HG02623 (cell line): ENCODE results near the gene PTOV1.

Experiments used
- ATAC-seq: cut with Tn5 transposase; IDR thresholded peaks from one replicate; pipeline ENCODE4 v1.9.1; 2021; ENCODE audit warnings: moderate library complexity; ENCODE audit not compliant: unreplicated experiment

Gene PTOV1

DNA sequence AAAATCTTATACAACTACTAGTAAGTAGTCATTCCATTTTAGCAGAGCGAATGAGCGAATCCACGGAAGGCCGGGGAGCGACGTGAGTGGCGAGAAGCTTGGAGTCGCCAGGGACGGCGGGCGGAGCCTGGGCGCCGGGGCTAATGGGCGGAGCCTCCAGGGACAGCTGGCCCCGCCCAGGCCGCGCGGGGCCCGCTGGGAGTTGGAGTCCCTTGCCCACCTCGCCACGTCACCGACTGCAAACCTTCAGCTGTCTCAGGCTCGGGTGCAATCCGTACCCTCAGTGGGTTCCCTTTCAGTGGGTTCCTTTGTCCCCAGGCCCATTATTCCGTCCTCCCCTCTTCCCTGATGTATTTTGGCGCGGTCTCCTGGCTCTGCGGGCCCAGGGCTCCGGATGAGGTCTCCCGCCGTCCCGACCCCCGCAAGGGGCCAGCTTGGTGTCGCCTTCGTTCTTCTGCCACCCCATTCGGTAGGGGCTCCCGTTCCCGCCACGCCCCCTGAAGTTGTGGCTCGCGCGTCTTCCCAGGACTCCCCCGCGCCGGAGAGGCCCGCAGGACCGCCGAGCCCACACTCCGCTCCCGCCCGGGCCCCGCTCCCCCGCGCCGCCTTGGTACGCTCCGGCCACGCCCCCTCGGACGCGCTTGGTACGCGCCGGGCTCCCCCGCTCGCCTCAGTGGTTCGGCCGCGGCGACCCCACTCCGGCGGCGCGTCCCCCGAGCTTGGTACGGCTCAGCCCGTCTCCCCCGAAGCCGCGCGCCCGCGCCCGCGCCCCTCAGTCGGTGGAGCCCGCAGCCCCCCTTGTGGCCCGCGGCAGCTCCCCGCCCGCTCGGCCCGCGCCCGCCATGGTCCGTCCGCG, at the start of gene PTOV1:
Gene PTOV1, plus strand, starts transcription at position 673 of the 856 bp plus-strand sequence.
- ATAC-seq: peak; percentile 54

DNA sequence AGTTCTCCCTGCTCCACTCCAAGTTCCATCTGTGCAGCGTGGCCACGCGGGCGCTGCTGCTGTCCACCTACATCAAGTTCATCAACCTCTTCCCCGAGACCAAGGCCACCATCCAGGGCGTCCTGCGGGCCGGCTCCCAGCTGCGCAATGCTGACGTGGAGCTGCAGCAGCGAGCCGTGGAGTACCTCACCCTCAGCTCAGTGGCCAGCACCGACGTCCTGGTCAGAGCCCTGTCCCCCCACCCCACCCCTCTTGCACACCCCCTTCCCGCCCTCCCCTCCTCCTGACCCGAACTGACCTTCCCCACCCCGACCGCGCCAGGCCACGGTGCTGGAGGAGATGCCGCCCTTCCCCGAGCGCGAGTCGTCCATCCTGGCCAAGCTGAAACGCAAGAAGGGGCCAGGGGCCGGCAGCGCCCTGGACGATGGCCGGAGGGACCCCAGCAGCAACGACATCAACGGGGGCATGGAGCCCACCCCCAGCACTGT, 49.5 kb upstream of the PTOV1 start:
- ATAC-seq: no peak

DNA sequence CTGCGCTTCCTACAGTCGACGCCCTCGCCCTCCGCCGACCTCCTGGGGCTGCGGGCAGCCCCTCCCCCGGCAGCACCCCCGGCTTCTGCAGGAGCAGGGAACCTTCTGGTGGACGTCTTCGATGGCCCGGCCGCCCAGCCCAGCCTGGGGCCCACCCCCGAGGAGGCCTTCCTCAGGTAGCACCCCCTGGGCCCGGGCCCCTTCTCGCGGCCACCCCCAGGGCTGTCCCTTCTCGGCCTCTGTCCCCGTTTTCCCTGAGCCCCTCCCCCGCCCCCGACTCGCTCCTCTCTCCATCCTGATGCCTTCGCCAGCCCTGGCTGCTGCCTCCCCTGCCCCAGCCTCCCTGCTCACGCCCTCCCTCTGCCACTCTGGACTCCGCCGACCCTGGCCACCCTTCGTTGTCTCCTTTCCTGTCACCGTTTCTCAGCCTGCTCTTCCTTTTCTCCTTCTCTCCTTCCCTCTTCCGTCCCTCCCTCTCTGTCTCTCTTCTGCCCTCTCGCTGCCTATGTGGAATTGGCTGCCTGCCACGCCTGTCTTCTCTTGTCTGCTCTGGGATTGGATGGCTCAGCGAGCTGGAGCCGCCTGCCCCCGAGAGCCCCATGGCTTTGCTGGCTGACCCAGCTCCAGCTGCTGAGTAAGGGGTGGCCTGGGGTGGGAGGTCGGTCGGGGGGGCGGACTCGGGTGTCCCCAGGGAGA, 48.8 kb upstream of the PTOV1 start:
- ATAC-seq: no peak

DNA sequence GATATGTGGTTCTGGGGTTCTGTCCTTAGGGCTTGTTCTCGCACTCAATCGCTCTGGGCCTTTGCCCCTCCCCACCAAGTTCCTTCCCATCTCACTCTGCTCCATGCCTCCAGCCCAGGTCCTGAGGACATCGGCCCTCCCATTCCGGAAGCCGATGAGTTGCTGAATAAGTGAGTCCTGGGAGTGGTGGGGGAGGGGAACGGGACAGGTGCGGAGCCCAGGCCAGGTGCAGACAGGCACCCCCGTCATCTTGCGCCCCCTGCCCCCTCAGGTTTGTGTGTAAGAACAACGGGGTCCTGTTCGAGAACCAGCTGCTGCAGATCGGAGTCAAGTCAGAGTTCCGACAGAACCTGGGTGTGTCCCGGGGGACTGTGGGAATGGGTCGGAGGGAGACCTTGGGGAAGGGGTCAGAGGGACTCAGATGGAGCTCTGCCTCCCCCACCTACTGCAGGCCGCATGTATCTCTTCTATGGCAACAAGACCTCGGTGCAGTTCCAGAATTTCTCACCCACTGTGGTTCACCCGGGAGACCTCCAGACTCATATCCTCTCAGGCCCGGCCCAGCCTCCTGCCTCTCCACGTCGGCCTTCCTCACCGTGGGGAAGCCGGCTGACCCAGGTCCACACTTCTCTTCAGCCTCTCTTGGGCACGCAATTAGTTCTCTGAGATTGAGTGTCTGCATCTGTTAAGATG, 48.0 kb upstream of the PTOV1 start:
- ATAC-seq: no peak

DNA sequence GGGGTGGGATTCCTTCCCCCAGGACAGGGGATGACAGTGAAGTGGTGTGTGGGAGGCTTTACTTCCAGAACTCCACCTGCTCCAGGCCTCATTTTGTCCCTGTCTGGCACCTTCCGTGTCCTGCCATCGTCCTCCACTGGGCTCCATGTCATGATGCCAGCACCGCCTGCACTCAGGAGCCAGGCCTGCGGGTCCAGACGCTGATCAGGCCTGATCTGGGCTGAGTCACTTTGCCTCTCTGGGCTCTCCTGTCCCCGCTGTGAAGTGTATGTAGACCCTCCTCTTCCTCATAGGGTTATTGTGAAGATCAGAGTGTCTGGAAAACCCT, 47.5 kb upstream of the PTOV1 start:
- no peak for ATAC-seq

DNA sequence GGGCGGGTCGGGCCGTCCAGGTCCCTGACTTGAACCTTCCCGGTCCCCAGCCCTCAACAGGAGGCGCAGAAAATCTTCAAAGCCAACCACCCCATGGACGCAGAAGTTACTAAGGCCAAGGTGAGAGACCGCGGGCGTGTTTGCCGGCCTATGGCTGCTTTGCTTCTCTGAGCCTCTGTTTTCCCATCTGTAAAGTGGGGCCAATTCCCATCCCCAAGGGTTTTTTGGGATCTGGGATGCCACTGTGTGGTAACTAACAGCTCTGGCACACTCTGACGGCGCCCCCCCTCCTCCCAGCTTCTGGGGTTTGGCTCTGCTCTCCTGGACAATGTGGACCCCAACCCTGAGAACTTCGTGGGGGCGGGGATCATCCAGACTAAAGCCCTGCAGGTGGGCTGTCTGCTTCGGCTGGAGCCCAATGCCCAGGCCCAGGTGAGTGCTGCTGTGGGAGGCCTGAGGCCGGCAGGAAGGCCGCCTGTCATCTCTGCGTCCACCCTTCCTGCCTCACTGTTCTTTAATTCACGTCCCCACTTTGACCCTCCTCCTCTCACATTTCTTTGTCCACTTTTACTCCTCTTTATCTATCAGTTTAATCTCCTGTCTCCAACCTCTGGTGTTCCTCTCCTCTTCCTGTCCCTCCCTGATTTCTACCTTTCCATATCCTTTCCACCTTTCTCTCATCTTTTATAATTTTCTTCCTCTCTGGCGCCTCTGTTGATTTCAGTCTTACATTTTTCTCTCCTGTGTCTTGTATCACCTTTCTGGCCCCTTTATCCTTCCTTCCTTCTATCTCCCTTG, 44.9 kb upstream of the PTOV1 start:
- no peak for ATAC-seq

DNA sequence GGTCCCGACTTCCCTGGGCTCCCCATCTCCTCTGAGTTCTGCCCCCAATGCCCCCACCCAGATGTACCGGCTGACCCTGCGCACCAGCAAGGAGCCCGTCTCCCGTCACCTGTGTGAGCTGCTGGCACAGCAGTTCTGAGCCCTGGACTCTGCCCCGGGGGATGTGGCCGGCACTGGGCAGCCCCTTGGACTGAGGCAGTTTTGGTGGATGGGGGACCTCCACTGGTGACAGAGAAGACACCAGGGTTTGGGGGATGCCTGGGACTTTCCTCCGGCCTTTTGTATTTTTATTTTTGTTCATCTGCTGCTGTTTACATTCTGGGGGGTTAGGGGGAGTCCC, 44.4 kb upstream of the PTOV1 start:
- no peak for ATAC-seq

DNA sequence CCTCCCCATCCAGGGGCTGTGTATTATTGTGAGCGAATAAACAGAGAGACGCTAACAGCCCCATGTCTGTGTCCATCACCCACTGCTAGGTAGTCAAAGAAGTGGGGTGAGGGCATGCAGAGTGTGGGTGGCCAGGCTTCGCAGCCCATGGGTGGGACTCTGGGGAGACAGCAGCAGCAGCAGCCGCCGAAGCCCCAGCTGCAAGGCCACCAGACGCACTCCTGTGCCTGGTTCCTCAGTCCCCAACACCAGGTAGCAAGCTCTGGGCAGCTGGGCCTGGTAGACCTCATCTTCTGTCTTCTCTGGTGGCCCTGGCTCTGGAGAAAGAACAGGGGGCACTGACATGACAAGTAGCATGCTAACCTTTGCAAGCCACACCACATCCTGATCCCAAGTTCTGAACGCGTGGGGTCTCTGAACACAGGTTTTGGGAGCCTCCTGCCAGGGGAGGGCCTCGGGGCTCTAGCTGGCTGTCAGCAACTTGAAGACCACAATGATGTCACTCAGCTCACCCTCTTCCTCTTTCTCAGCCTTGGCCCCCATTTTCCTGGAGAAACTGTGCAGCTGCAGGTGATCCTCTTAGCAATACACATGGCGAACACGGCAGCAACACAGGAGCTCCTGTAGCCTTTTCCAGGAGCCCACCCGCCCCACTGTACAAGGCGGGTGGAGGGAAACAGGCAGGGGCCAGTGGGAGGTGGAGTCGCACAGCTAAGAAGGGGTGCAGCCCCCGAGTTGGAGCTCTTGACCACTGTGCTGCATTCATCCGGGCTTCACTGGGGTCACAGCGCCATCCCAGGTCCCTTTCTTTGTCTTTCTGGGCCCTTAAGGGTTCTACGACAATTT, 43.7 kb upstream of the PTOV1 start:
- no peak for ATAC-seq

DNA sequence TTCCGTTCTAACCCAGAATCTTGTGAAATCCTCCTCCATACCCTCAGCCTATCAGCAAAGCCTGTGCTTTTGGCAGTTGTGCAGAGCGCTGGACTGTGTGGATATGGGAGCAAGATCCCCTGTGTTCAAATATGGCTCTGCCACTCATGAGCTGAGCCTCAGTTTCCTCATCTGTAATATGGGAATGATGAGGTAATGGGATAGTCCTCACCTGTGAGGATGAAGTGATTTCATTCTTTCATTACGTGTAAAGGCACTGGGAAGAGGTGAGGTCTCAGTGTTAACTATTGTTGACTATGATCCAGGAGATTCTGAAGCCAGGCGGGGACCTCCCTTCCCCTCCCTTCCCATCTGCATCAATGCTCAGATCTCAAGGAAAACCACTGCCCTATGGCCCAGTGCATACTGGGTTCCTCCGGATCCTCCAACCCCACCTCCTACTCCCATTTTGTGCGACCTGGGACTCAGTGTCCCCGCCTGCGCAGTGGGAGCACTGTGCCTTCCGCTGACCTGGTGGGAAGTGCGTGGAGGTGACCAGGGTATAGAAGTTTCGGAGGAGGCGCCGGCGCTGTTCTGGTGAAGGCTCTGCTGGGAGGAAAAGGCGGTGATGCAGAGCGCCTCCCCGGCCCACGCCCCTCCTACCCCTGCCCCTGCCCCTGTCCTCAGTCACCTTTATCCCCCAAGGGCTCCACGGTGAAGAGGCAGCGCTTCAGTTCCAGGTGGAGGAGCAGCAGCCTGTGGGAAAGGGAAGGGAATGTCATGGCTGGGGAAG, 42.9 kb upstream of the PTOV1 start:
- ATAC-seq: no peak

DNA sequence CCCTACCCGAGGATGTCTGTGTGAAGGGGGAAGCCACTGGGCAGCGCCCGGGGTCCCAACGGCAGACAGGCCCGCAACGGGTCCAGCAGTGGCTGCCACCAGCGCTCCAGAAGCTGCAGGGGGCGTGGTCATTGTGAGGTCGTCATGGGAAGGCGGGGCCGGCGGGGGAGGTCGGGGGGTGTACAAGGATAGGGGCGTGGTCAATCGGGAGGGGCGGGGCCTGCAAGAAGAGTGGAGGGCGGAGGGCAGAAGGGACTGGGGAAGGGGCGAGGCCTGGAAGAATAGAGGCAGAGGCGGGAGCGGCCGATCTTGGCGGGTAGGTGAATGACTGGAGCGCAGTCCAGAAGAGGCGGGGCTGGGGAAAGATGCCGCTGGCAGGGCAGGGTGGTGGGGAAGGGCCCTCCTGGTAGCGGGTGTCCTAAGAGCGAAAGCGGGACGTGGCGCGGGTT, 42.2 kb upstream of the PTOV1 start:
- ATAC-seq: no peak

DNA sequence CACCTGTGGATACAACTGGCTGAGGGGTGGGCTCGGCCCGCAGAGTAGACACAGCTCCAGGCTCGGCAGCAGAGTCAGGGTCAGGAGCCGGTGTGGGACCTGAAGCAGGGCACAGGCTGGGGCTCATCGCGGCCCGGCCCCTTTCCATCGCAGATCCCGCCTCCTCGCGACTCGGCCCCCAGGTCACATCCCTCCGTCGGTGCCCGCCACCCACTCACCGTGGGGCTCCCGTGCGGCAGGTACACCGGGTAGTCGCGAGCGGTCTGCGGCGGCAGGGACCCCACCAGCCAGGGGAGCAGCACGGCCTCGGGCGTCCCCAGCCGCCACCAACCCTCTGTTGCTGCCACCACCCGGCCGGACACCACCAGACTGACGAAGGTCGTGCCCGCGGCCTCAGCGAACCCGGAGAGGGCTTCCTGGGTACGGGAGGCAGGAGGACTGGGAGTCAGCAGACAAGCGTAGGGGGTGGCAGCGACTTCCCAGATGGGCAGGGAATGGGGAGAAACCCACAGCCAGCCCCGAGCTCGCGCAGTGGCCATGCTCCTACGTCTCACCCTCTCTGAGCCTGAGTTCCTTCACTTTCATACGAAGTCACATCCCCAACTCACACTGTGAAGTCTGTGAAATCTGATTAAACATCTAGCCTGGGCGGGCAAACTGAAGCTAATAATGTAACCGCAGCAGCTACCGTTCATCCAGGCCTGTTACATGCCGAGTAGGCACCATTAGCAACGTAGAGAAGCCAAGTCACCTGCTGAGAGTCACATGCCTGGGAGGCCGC, 41.6 kb upstream of the PTOV1 start:
- no peak for ATAC-seq

DNA sequence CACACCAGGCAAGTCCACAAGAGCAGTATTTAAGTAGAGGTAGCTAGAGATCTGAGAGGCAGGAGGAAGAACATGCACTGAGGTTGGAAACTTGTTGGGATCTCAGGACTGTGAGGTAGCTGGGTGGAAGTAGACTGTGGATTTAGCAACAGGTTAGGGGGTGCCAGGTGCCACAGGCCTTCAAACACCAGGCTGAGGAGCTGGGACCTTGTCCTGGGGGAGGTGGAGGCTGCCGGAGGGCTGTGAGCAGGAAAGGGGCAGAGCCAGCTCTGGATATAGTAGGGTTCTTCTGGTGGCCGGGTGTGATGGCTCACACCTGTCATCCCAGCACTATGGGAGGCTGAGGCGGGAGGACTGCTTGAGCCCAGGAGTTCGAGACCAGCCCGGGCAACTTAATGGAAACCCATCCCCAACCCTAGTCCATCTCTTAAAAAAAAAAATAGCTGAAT, 41.0 kb upstream of the PTOV1 start:
- ATAC-seq: no peak

DNA sequence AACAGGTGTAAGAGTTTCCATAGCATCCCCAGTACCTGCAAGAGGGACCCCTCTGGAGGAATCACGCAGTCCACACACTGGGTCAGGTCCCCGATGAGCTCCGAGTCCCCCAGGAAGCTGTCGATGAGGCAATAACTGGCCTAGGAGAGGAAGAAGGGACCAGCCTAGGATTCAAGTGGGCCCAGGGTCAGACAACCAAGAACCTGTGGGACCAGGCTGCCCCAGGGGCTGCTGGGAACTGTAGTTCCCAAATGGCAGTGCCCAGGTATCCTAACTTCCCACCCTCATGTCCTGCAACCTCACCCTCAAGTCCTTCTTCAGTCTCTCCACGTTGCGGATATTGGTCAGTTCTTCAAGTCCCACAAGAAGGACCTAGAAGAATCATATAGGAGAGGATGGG, 39.6 kb upstream of the PTOV1 start:
- ATAC-seq: no peak

DNA sequence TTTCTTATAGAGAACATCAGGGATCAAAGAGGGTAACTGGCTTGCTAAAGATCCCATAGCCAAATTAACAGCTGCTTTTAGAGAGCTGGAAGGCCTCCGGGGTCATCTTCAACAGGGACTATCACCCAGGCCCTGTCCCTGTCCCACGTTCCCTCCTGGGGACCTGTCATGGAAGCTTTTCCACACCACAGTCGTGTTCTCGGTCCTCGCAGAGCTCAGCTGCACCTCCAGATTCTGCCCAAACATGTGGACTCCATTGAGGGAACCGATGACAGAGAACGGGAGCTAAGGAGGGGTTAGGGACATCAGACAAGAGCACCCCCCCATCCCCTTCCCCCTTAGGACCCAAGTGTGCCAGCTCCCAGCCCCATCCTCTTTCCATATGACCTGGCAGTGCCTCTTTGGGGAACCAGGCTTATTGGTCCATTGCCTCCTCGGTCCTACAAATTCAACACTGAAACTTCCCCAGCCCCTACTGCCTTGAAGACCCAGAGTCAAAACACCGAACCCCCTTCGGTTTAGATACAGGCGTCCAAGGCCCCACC, 38.4 kb upstream of the PTOV1 start:
- no peak for ATAC-seq

DNA sequence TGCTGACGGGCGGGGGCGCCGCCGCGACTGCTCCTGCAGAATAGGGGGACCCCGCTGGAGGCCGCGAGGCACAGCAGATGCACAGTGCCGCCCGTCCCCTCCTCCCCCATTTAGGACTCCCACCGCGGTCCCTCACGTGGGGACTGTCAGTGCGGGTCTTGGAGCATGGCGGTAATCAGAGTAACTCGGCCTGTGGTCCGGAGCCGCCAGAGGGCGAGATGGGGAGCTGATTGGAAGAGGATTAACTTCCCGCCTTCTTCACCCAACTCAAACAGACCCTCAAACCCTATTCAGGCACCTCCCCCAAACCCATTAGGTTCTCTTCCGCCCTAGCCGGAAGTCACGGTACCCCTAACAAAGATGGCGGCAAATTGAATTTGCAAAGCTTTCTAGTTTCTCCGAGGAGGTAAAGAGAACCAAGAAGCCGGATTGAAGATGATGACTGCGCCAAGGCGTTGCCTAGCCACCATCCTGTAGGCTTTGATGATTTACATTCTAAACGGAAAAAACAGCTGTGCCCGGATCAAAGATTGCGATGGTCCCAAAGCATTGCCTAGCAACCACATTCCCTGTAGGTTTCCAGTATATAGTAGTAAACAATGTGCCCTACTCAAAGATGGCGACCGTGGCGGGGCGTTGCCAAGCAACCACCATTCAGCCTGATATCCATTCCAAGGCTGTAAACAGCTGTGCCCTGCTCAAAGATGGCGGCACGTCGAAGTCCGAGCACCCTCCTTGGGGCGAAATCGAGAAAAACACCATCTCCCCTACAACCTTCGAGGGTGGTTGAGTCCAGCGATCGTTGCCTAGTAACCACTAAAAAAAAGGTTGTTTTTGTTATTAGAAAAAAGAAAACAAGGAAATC, 37.7 kb upstream of the PTOV1 start, which contains the start of gene FUZ:
Gene FUZ, minus strand, starts transcription at position 296 of the 865 bp plus-strand sequence. Its CDS starts 186 bp downstream, at position 110.
- peak; percentile 44 for ATAC-seq

DNA sequence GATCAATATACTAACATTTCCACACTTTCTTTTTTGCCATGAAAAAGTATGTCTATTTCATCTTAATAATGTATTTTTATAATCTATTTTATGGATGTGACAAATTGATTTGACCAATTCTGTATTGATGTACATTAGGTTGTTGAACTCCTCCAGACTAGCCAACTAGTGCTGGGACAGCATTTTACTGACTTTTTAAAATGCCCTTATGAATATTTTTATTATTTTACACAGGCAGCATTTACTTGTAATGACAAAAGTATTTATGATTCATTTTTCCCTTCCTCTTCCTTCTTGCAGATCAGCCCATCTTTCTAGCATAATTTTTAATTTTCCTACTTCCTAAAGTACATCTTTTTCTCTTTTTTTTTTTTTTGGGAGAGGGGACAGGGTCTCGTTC, 36.9 kb upstream of the PTOV1 start:
- no peak for ATAC-seq

DNA sequence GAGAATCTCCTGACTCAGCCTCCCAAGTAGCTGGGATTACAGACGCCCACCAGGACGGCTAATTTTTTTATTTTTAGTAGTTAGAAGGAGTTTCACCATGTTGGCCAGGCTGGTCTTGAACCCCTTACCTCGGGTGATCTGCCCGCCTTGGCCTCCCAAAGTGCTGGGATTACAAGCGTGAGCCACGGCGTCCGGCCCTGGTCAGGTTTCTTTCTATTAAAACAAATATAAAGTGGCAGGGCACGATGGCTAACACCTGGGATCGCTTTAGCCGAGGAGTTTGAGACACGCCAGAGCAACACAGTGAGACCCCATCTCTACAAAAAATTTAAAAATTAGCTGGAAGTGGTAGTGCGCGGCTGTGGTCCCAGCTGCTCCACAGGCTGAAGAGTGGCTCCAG, 34.4 kb upstream of the PTOV1 start:
- ATAC-seq: no peak
